WTC11 (cell line): ENCODE measurements around the gene HOXA10. TPM values are rescaled to one million over a fixed set of nuclear protein-coding genes. Genes with fewer than 3 reads are reported as not detected.

Experiments used
- ATAC-seq: fragments of 200-7000 bp; cut with Tn5 transposase; 2 replicates; pipeline ENCODE4 v1.10.0; 2021; ENCODE audit warnings: mild to moderate bottlenecking, moderate library complexity
- Bru-seq: library from RNA; stranded (reverse); fragments of 400-500 nt; gene quantifications from one replicate; lab custom pipeline; 2021; lab: Mats Ljungman, UMichigan
- CTCF ChIA-PET: fragments of 300-600 bp; sonication (Branson Sonifier 250); formaldehyde crosslinking; loops from one replicate; lab custom pipeline; 2021; ENCODE audit warnings: antibody characterized with exemption; lab: Charles Lee
- POLR2A ChIA-PET: fragments of 350-600 bp; sonication (Branson Sonifier 250); formaldehyde crosslinking; loops from one replicate; lab custom pipeline; 2021; ENCODE audit warnings: antibody characterized with exemption; lab: Charles Lee
- DNase-seq: peaks from one replicate; pipeline ENCODE4 v3.0.0; 2021; ENCODE audit warnings: low spot score
- H3K27ac Mint-ChIP-seq: 2 replicates; pipeline ENCODE4 v1.8.0; 2021; ENCODE audit warnings: mixed read lengths
- H3K27me3 Mint-ChIP-seq: 2 replicates; pipeline ENCODE4 v1.8.0; 2021; ENCODE audit warnings: low read depth, mild to moderate bottlenecking, moderate library complexity, mixed read lengths
- H3K36me3 Mint-ChIP-seq: 2 replicates; pipeline ENCODE4 v1.8.0; 2021; ENCODE audit warnings: mixed read lengths
- H3K4me1 Mint-ChIP-seq: 2 replicates; pipeline ENCODE4 v1.8.0; 2022; ENCODE audit warnings: mixed read lengths
- H3K4me3 Mint-ChIP-seq: 2 replicates; pipeline ENCODE4 v1.8.0; 2021; ENCODE audit warnings: mild to moderate bottlenecking, moderate library complexity, mixed read lengths
- H3K9me3 Mint-ChIP-seq: 2 replicates; pipeline ENCODE4 v1.8.0; 2021; ENCODE audit warnings: mixed read lengths
- E2F1 ChIP-seq: sonication (generic); formaldehyde crosslinking; IDR thresholded peaks from 2 replicates; pipeline ENCODE4 v1.8.0; 2022; ENCODE audit warnings: mild to moderate bottlenecking, missing genetic modification reagents
- E2F4 ChIP-seq: sonication (generic); formaldehyde crosslinking; IDR thresholded peaks from 2 replicates; pipeline ENCODE4 v1.8.1; 2022; ENCODE audit warnings: low read depth, mild to moderate bottlenecking, moderate library complexity, missing genetic modification reagents, borderline replicate concordance
- ETV6 ChIP-seq: sonication (generic); formaldehyde crosslinking; IDR thresholded peaks from 2 replicates; pipeline ENCODE4 v1.8.1; 2022; ENCODE audit warnings: mild to moderate bottlenecking, missing genetic modification reagents
- FOXJ3 ChIP-seq: sonication (generic); formaldehyde crosslinking; IDR thresholded peaks from 2 replicates; pipeline ENCODE4 v1.9.0; 2021; ENCODE audit warnings: missing genetic modification reagents, mild to moderate bottlenecking, borderline replicate concordance
- JUN ChIP-seq: sonication (generic); formaldehyde crosslinking; IDR thresholded peaks from 2 replicates; pipeline ENCODE4 v1.8.0; 2023; ENCODE audit warnings: mild to moderate bottlenecking, missing genetic modification reagents
- MXD4 ChIP-seq: fragments of 250-450 bp; sonication (Bioruptor Pico); IDR thresholded peaks from 2 replicates; pipeline ENCODE4 v1.8.0; 2021; ENCODE audit warnings: mild to moderate bottlenecking, moderate library complexity, borderline replicate concordance
- PREB ChIP-seq: sonication (generic); formaldehyde crosslinking; IDR thresholded peaks from 2 replicates; pipeline ENCODE4 v1.8.1; 2022; ENCODE audit warnings: mild to moderate bottlenecking, missing genetic modification reagents, moderate library complexity, borderline replicate concordance
- SMAD3 ChIP-seq: sonication (generic); formaldehyde crosslinking; IDR thresholded peaks from 2 replicates; pipeline ENCODE4 v1.8.0; 2022; ENCODE audit warnings: missing genetic modification reagents, mild to moderate bottlenecking, borderline replicate concordance
- SMAD4 ChIP-seq: sonication (generic); formaldehyde crosslinking; IDR thresholded peaks from 2 replicates; pipeline ENCODE4 v1.8.0; 2022; ENCODE audit warnings: mild to moderate bottlenecking, missing genetic modification reagents
- ZNF121 ChIP-seq: sonication (generic); formaldehyde crosslinking; IDR thresholded peaks from 2 replicates; pipeline ENCODE4 v1.8.0; 2023; ENCODE audit warnings: missing genetic modification reagents
- ZNF396 ChIP-seq: fragments of 250-450 bp; sonication (Bioruptor Pico); IDR thresholded peaks from 2 replicates; pipeline ENCODE4 v1.8.0; 2021; ENCODE audit warnings: mild to moderate bottlenecking, moderate library complexity, borderline replicate concordance
- ZNF416 ChIP-seq: fragments of 250-450 bp; sonication (Bioruptor Pico); IDR thresholded peaks from 2 replicates; pipeline ENCODE4 v1.9.0; 2021; ENCODE audit warnings: mild to moderate bottlenecking, inconsistent platforms
- ZNF512 ChIP-seq: sonication (generic); formaldehyde crosslinking; IDR thresholded peaks from 2 replicates; pipeline ENCODE4 v1.8.1; 2022; ENCODE audit warnings: missing genetic modification reagents, borderline replicate concordance
- long read RNA-seq, 3 experiments: library from RNA in 1 of 3; library from capped mRNA in 1 of 3; library from polyadenylated mRNA in 1 of 3; unstranded in 2 of 3; stranded (forward) in 1 of 3; transcript quantifications; one replicate each; pipeline ENCODE4 v2.0.0, GENCODE V29; 2021
- total RNA-seq: library from RNA; stranded (reverse); gene quantifications from 3 replicates; pipeline ENCODE4 v1.2.3, GENCODE V29; 2021
- TF ChIP-seq, protein P1 (sequence below): sonication (generic); formaldehyde crosslinking; IDR thresholded peaks from 2 replicates; pipeline ENCODE4 v1.8.1; 2023; ENCODE audit warnings: mild to moderate bottlenecking, missing genetic modification reagents
- TF ChIP-seq, protein P2 (sequence below): fragments of 250-450 bp; sonication (Bioruptor Pico); IDR thresholded peaks from 2 replicates; pipeline ENCODE4 v1.9.0; 2021; ENCODE audit warnings: mild to moderate bottlenecking
- TF ChIP-seq, protein P3 (sequence below): sonication (generic); formaldehyde crosslinking; IDR thresholded peaks from 2 replicates; pipeline ENCODE4 v1.8.0; 2022; ENCODE audit warnings: mild to moderate bottlenecking, missing genetic modification reagents

The HOXA10 gene
- total RNA-seq (0.07 TPM in 1 of 3 replicates, not detected in the others), Bru-seq, nascent RNA (not detected)
- long read RNA-seq, experiment 1, result 0 reads
- long read RNA-seq, experiment 2, result 0 reads
- long read RNA-seq, experiment 3, result 0 reads

DNA sequence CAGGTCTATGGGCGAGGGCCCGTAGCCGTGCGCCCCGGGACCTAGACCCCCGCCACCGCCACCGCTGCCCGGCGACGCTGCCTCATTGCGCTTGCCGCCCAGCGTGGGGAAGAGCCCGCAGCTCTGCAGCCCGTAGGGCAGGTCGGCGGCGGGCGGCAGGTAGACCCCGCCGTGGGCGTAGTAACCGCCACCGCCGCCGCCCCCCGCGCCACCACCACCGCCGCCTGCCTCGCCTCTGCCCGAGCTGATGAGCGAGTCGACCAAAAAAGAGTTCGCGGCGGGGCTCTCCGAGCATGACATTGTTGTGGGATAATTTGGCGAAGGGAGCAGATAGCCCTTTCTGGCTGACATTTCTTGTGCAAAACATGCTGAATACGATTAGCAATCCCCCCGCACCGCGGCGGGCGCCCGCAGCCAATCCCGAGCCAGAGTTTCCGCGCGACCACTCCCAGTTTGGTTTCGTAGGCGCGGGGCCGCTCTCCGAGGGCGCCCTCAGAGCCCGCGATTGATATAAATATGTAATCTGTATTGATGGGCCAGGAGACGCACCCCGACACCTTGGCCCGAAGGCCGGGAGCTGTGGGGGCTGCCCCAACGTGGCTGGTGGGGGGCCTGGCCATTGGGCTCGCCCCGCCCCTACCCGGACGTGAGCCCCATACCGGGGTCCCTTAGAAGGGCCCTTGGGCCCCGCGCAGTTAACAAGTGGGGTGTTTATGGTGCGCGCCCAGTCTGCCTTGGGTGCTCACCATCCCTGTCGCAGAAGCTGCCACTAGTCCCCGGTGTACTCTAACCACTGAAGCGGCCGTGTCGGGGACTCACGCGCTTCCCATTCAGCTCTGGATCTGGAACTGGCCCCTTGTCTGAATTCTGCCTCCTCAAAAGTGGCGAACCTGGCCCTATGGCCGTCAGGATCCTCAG, at the start of gene HOXA10:
Gene HOXA10, minus strand, starts transcription at position 365 of the 918 bp plus-strand sequence. Its CDS starts 14 bp downstream, at position 351.
- Mint-ChIP-seq H3K27ac (no peak within 1 kb of the TSS), H3K4me3 (peak within 1 kb of the TSS; percentile 50; the same call in 1 of the 2 replicates), H3K4me1 (peaks cover 20% of the 10 kb centered on the region), H3K36me3 (0 out of 2 replicates have a peak, but pooled peaks cover 2% of the 10 kb centered on the region), H3K9me3 (no peaks in the 10 kb centered on the region)
- POLR2A ChIA-PET, result no interaction called here
- no peak for ATAC-seq
- DNase-seq, result no peak
- TF ChIP-seq SMAD3 (CRISPR knock-in tag) (no peak), ETV6 (CRISPR knock-in tag) (no peak), E2F1 (no peak), PREB (no peak), ZNF512 (CRISPR knock-in tag) (no peak)
- TF ChIP-seq, all 79 proteins: peak for 0
- peaks cover 99% of the 10 kb centered on the region for H3K27me3 Mint-ChIP-seq
- CTCF ChIA-PET, result interaction anchor here (1.0 to 1.6 kb wide), 4 partner anchors 13 to 76 kb away, joined by 3 to 5 read pairs (median 4); no protein-coding TSS in a partner anchor

DNA sequence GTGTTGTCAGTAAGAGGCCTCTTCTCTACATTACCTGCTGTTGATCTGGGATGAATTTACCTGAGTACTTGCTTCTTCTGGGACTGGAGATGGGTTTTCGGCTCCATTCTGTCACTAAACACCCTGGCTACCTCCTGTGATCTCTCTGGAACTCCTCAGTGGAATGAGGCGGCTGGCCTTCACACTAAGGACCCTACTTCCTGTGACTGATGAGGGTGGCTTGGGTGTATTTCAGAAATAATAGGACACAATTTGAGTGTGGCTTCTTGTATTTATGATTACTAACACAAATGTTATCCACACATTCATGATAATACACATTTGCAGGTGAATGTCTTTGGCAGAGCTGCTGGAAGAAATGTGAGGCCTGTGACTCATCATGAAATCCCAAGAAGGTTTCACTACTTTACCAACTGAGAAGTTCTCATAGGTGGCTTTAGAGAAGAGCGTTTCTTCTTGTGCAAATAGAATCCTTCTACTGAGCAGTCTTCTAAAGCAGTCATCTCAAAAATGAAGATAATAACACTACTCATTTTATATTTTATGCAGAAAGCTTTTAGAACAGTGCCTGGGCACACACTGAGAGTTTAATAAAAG, 47.2 kb upstream of the HOXA10 start:
- TF ChIP-seq E2F1 (no peak), FOXJ3 (CRISPR knock-in tag) (no peak), JUN (CRISPR knock-in tag) (no peak), ZNF396 (CRISPR knock-in tag) (no peak), PREB (no peak)
- TF ChIP-seq, protein P1, sequence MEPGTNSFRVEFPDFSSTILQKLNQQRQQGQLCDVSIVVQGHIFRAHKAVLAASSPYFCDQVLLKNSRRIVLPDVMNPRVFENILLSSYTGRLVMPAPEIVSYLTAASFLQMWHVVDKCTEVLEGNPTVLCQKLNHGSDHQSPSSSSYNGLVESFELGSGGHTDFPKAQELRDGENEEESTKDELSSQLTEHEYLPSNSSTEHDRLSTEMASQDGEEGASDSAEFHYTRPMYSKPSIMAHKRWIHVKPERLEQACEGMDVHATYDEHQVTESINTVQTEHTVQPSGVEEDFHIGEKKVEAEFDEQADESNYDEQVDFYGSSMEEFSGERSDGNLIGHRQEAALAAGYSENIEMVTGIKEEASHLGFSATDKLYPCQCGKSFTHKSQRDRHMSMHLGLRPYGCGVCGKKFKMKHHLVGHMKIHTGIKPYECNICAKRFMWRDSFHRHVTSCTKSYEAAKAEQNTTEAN (CRISPR knock-in tag), result no peak
- Mint-ChIP-seq H3K4me1 (peaks cover 30% of the 10 kb centered on the region), H3K4me3 (no peak overlapping the region; the same call in 1 of the 2 replicates), H3K27ac (no peak overlapping the region), H3K36me3 (no peaks in the 10 kb centered on the region), H3K9me3 (no peaks in the 10 kb centered on the region), H3K27me3 (peaks cover 100% of the 10 kb centered on the region)
- POLR2A ChIA-PET, result no interaction called here
- CTCF ChIA-PET, result no interaction called here
- ATAC-seq (no peak), DNase-seq (no peak)

- Mint-ChIP-seq H3K27me3 (peaks cover 100% of the 10 kb centered on the region), H3K27ac (no peak overlapping the region), H3K9me3 (no peaks in the 10 kb centered on the region), H3K36me3 (no peaks in the 10 kb centered on the region), H3K4me3 (no peak overlapping the region), H3K4me1 (peaks cover 37% of the 10 kb centered on the region)
- POLR2A ChIA-PET, result no interaction called here
- CTCF ChIA-PET, result no interaction called here
- DNase-seq (no peak), ATAC-seq (peak; percentile 66)
- TF ChIP-seq, protein P2, sequence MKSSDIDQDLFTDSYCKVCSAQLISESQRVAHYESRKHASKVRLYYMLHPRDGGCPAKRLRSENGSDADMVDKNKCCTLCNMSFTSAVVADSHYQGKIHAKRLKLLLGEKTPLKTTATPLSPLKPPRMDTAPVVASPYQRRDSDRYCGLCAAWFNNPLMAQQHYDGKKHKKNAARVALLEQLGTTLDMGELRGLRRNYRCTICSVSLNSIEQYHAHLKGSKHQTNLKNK (CRISPR knock-in tag), result no peak
- TF ChIP-seq E2F4 (no peak), MXD4 (CRISPR knock-in tag) (no peak), ZNF416 (CRISPR knock-in tag) (no peak), SMAD4 (CRISPR knock-in tag) (no peak), ZNF121 (no peak)
- TF ChIP-seq, protein P3, sequence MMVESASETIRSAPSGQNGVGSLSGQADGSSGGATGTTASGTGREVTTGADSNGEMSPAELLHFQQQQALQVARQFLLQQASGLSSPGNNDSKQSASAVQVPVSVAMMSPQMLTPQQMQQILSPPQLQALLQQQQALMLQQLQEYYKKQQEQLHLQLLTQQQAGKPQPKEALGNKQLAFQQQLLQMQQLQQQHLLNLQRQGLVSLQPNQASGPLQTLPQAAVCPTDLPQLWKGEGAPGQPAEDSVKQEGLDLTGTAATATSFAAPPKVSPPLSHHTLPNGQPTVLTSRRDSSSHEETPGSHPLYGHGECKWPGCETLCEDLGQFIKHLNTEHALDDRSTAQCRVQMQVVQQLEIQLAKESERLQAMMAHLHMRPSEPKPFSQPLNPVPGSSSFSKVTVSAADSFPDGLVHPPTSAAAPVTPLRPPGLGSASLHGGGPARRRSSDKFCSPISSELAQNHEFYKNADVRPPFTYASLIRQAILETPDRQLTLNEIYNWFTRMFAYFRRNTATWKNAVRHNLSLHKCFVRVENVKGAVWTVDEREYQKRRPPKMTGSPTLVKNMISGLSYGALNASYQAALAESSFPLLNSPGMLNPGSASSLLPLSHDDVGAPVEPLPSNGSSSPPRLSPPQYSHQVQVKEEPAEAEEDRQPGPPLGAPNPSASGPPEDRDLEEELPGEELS, result no peak
Observed at GRCh38 chr7:27220440-27220955, 46.4 kb upstream of the HOXA10 start.
